T-cell (primary cell): Measurements from ENCODE around the gene KRTAP12-4. TPM values are rescaled to one million over a fixed set of nuclear protein-coding genes. Genes with fewer than 3 reads are reported as not detected.
"Not testable (repeated sequence)": the region's sequence is repeated elsewhere in the genome, so short reads cannot be mapped to it uniquely, and the experiment has no call there.

Source experiments
- ATAC-seq, 4 experiments: fragments of 200-7000 bp in 3 of 4; fragments of 150-1000 bp in 1 of 4; cut with Tn5 transposase; replicated peaks in 1 of 4; 1 replicate in 3 of 4; 2 replicates in 1 of 4; pipeline ENCODE4 v1.10.0; 2021; ENCODE audit warnings: moderate library complexity in 3 of 4, mild to moderate bottlenecking in 2 of 4, moderate number of reproducible peaks in 1 of 4
- CTCF ChIA-PET, 2 donors: fragments of 300-600 bp; sonication (Branson Sonifier 250); formaldehyde crosslinking; loops; one replicate each; lab custom pipeline; 2022; ENCODE audit warnings: antibody characterized with exemption in 2 of 2; lab: Charles Lee
- POLR2A ChIA-PET, 2 donors: fragments of 300-600 bp; sonication (Branson Sonifier 250); formaldehyde crosslinking; loops; one replicate each; lab custom pipeline; 2022; ENCODE audit warnings: antibody characterized with exemption in 2 of 2; lab: Charles Lee
- DNase-seq, 35 experiments: peaks; one replicate each; pipeline versions ENCODE4 v3.0.0 to v3.0.0-alpha.2; 2013 to 2023
- H3K27ac ChIP-seq: one replicate; pipeline ENCODE4 v1.5.1; 2013; ENCODE audit warnings: low read length
- H3K27me3 ChIP-seq, 2 experiments: replicated peaks in 1 of 2; 1 replicate in 1 of 2; 2 replicates in 1 of 2; pipeline versions ENCODE4 v1.6.1 to v1.7.0; 2013; ENCODE audit warnings: low read length in 1 of 2, mixed read lengths in 1 of 2; ENCODE audit not compliant: control insufficient read depth in 2 of 2, insufficient read depth in 2 of 2; ENCODE audit errors: extremely low read depth in 1 of 2
- H3K36me3 ChIP-seq, 2 donors: 1 replicate in 1 of 2; 2 replicates in 1 of 2; pipeline versions ENCODE4 v1.6.1 to v1.7.0; 2013; ENCODE audit warnings: low read length in 1 of 2; ENCODE audit not compliant: control insufficient read depth in 2 of 2, insufficient read depth in 1 of 2; ENCODE audit errors: extremely low read depth in 1 of 2
- H3K4me1 ChIP-seq, 2 experiments: 1 replicate in 1 of 2; 2 replicates in 1 of 2; pipeline versions ENCODE4 v1.6.1 to v1.7.0; 2013; ENCODE audit warnings: low read length in 2 of 2, mixed read lengths in 1 of 2; ENCODE audit not compliant: insufficient read depth in 2 of 2, control insufficient read depth in 1 of 2; ENCODE audit errors: extremely low read depth in 1 of 2
- H3K4me3 ChIP-seq, 2 donors: 1 replicate in 1 of 2; 2 replicates in 1 of 2; pipeline versions ENCODE4 v1.5.1 to v1.7.0; 2013; ENCODE audit warnings: mild to moderate bottlenecking in 2 of 2, low read length in 1 of 2, moderate library complexity in 1 of 2; ENCODE audit not compliant: control insufficient read depth in 1 of 2; ENCODE audit errors: extremely low read depth in 1 of 2
- H3K9me3 ChIP-seq: 2 replicates; pipeline ENCODE4 v1.7.0; 2013
- H3K27ac Mint-ChIP-seq, 2 donors: one replicate each; pipeline ENCODE4 v1.8.0; 2020 to 2021; ENCODE audit warnings: mild to moderate bottlenecking in 2 of 2, mixed read lengths in 2 of 2
- H3K27me3 Mint-ChIP-seq, 2 donors: one replicate each; pipeline ENCODE4 v1.8.0; 2021 to 2022; ENCODE audit warnings: mixed read lengths in 2 of 2
- H3K36me3 Mint-ChIP-seq: one replicate; pipeline ENCODE4 v1.8.0; 2021; ENCODE audit warnings: mixed read lengths
- H3K4me1 Mint-ChIP-seq, 3 donors: one replicate each; pipeline ENCODE4 v1.8.0; 2020 to 2022; ENCODE audit warnings: mixed read lengths in 3 of 3, mild to moderate bottlenecking in 1 of 3
- H3K4me3 Mint-ChIP-seq, 3 donors: one replicate each; pipeline ENCODE4 v1.8.0; 2020 to 2022; ENCODE audit warnings: mild to moderate bottlenecking in 3 of 3, mixed read lengths in 3 of 3, moderate library complexity in 3 of 3
- H3K9me3 Mint-ChIP-seq, 3 donors: one replicate each; pipeline ENCODE4 v1.8.0; 2020 to 2022; ENCODE audit warnings: mixed read lengths in 3 of 3
- WGBS: methylation state at CpG from one replicate; pipeline ENCODE4 v1.1.5; 2013; ENCODE audit warnings: missing lambda C conversion rate; ENCODE audit not compliant: insufficient coverage; 5-methylcytosine and 5-hydroxymethylcytosine counted together
- total RNA-seq, 35 experiments: library from RNA in 6 of 35; stranded (reverse) in 6 of 35; fragments of 120-200 nt in 1 of 35; gene quantifications; one replicate each; pipeline versions ENCODE4 v1.2.1 to v1.2.4 and lab custom pipeline; 2013 to 2026

The KRTAP12-4 gene
- total RNA-seq, 5 donors from 2014 or later (not counting 1 experiment from before 2014, with no cell fraction given) = not detected

- H3K4me1 ChIP-seq, H3K27ac Mint-ChIP-seq, H3K36me3 Mint-ChIP-seq, DNase-seq, CTCF ChIA-PET, H3K36me3 ChIP-seq, H3K9me3 ChIP-seq, H3K4me3 Mint-ChIP-seq, ATAC-seq, H3K27me3 ChIP-seq, H3K4me3 ChIP-seq, H3K27ac ChIP-seq, H3K27me3 Mint-ChIP-seq, H3K4me1 Mint-ChIP-seq: not testable (repeated sequence)
- POLR2A ChIA-PET = interaction anchor here (0.5 kb wide), 2 partner anchors 13 to 18 kb away, joined by 5 to 7 read pairs; no protein-coding TSS in a partner anchor
- WGBS = 75% methylated on average over 19 of the region's 21 CpGs
- H3K9me3 Mint-ChIP-seq = peaks cover 16 to 28% (median 28%) of the 10 kb centered on the region in 3 donors
Measured at GRCh38 chr21:44646366-44647221, 7.9 kb downstream of the KRTAP12-4 start, which contains the start of gene KRTAP10-11. TSS of gene KRTAP10-11 (plus strand) at chr21:44646414. CDS start at chr21:44646459, 45 bp downstream.

GRCh38 chr21:44644878-44645277, 9.6 kb downstream of the KRTAP12-4 start:
- peaks cover 8% of the 10 kb centered on the region for H3K36me3 Mint-ChIP-seq
- H3K9me3 ChIP-seq = no peaks in the 10 kb centered on the region
- WGBS = no CpG with 5 or more reads among the region's 2 CpGs
- peaks cover 0 to 7% (median 5%) of the 10 kb centered on the region in 3 donors for H3K4me1 Mint-ChIP-seq
- H3K27me3 Mint-ChIP-seq = peaks cover 0 to 9% of the 10 kb centered on the region in 2 donors
- H3K4me3 ChIP-seq = no peak overlapping the region
- ChIA-PET CTCF (interaction anchor here in 1 of 2 donors (0.6 kb wide), 1 partner anchor 14 kb away, joined by 3 read pairs; no protein-coding TSS in a partner anchor), POLR2A (interaction anchor here in 1 of 2 donors (0.6 kb wide), 1 partner anchor 67 kb away, joined by 4 read pairs; the partner anchor contains the start of gene TSPEAR)
- no peaks in the 10 kb centered on the region for H3K4me1 ChIP-seq
- H3K27me3 ChIP-seq = peaks cover 0 to 7% of the 10 kb centered on the region in 2 experiments
- no peak for DNase-seq
- H3K4me3 Mint-ChIP-seq = no peak overlapping the region
- H3K36me3 ChIP-seq = no peaks in the 10 kb centered on the region
- no peak for ATAC-seq
- no peak overlapping the region for H3K27ac ChIP-seq
- no peak overlapping the region for H3K27ac Mint-ChIP-seq
- peaks cover 27 to 43% (median 35%) of the 10 kb centered on the region in 3 donors for H3K9me3 Mint-ChIP-seq

GRCh38 chr21:44643741-44644310, 10.6 kb downstream of the KRTAP12-4 start:
- DNase-seq = no peak
- no peak for ATAC-seq
- peaks cover 8% of the 10 kb centered on the region for H3K36me3 Mint-ChIP-seq
- no peak overlapping the region for H3K4me3 Mint-ChIP-seq
- ChIA-PET POLR2A (no interaction called here), CTCF (interaction anchor here in 1 of 2 donors (1.2 kb wide), 1 partner anchor 13 kb away, joined by 3 read pairs; no protein-coding TSS in a partner anchor)
- Histone ChIP-seq H3K27me3 (peaks cover 0 to 17% of the 10 kb centered on the region in 2 experiments), H3K36me3 (no peaks in the 10 kb centered on the region), H3K4me3 (peak overlapping the region in 1 of 2 donors; percentile 3), H3K27ac (no peak overlapping the region), H3K9me3 (no peaks in the 10 kb centered on the region), H3K4me1 (no peaks in the 10 kb centered on the region)
- H3K9me3 Mint-ChIP-seq = peaks cover 27 to 43% (median 35%) of the 10 kb centered on the region in 3 donors
- 81% methylated on average over 5 of the region's 14 CpGs for WGBS
- no peak overlapping the region for H3K27ac Mint-ChIP-seq
- peaks cover 0 to 7% (median 5%) of the 10 kb centered on the region in 3 donors for H3K4me1 Mint-ChIP-seq
- peaks cover 0 to 11% of the 10 kb centered on the region in 2 donors for H3K27me3 Mint-ChIP-seq

- DNase-seq (no peak), ATAC-seq (no peak)
- Mint-ChIP-seq H3K36me3 (peaks cover 8% of the 10 kb centered on the region), H3K4me1 (no peaks in the 10 kb centered on the region), H3K27ac (no peak overlapping the region), H3K27me3 (peaks cover 0 to 11% of the 10 kb centered on the region in 2 donors), H3K4me3 (no peak overlapping the region), H3K9me3 (peaks cover 27 to 43% (median 35%) of the 10 kb centered on the region in 3 donors)
- Histone ChIP-seq H3K4me3 (no peak overlapping the region), H3K4me1 (no peaks in the 10 kb centered on the region), H3K9me3 (no peaks in the 10 kb centered on the region), H3K27ac (no peak overlapping the region), H3K36me3 (no peaks in the 10 kb centered on the region), H3K27me3 (peaks cover 0 to 17% of the 10 kb centered on the region in 2 experiments)
- POLR2A ChIA-PET = no interaction called here
- WGBS = 91% methylated on average over 3 of the region's 5 CpGs
- CTCF ChIA-PET = no interaction called here
Measured at GRCh38 chr21:44640761-44641160, 13.7 kb downstream of the KRTAP12-4 start.

GRCh38 chr21:44639331-44639655, 15.2 kb downstream of the KRTAP12-4 start:
- H3K27ac ChIP-seq = no peak overlapping the region
- no peak overlapping the region for H3K4me3 ChIP-seq
- no peak for ATAC-seq
- peaks cover 0 to 11% of the 10 kb centered on the region in 2 donors for H3K27me3 Mint-ChIP-seq
- no peaks in the 10 kb centered on the region for H3K9me3 ChIP-seq
- H3K9me3 Mint-ChIP-seq = peaks cover 26 to 34% (median 27%) of the 10 kb centered on the region in 3 donors
- H3K4me3 Mint-ChIP-seq = no peak overlapping the region
- no peaks in the 10 kb centered on the region for H3K36me3 ChIP-seq
- H3K4me1 Mint-ChIP-seq = no peaks in the 10 kb centered on the region
- peaks cover 3% of the 10 kb centered on the region for H3K36me3 Mint-ChIP-seq
- POLR2A ChIA-PET = interaction anchor here in 1 of 2 donors (0.6 kb wide), 1 partner anchor 121 kb away, joined by 3 read pairs; no protein-coding TSS in a partner anchor
- no peak overlapping the region for H3K27ac Mint-ChIP-seq
- CTCF ChIA-PET = no interaction called here
- WGBS = 92% methylated on average over 12 of the region's 12 CpGs
- peaks cover 0 to 17% of the 10 kb centered on the region in 2 experiments for H3K27me3 ChIP-seq
- DNase-seq = no peak
- no peaks in the 10 kb centered on the region for H3K4me1 ChIP-seq
